CD4-positive, CD25-positive, alpha-beta regulatory T cell (primary cell): ENCODE results near the gene ARMC6. TPM values are rescaled to one million over a fixed set of nuclear protein-coding genes. Genes with fewer than 3 reads are reported as not detected.

Experiments
- ATAC-seq, 2 donors: fragments of 150-1000 bp; cut with Tn5 transposase; one replicate each; pipeline ENCODE4 v1.10.0; 2021; ENCODE audit warnings: low read depth in 2 of 2, moderate number of reproducible peaks in 2 of 2, moderate library complexity in 1 of 2
- DNase-seq, 3 donors: peaks; one replicate each; pipeline versions ENCODE4 v3.0.0 to v3.0.0-alpha.2; 2012 to 2022; ENCODE audit warnings: mixed read lengths in 1 of 3
- H3K27ac ChIP-seq: one replicate; pipeline ENCODE4 v1.7.0; 2013; ENCODE audit warnings: mild to moderate bottlenecking, low read length; ENCODE audit not compliant: insufficient read depth, poor library complexity, severe bottlenecking
- H3K27me3 ChIP-seq: one replicate; pipeline ENCODE4 v1.7.0; 2013; ENCODE audit warnings: low read length; ENCODE audit not compliant: control insufficient read depth, insufficient read depth
- H3K36me3 ChIP-seq: one replicate; pipeline ENCODE4 v1.7.0; 2013; ENCODE audit warnings: mild to moderate bottlenecking, low read length, moderate library complexity; ENCODE audit not compliant: control insufficient read depth, insufficient read depth
- H3K4me1 ChIP-seq: 2 replicates; pipeline ENCODE4 v1.7.0; 2013; ENCODE audit warnings: mild to moderate bottlenecking, low read length; ENCODE audit not compliant: insufficient read depth, control insufficient read depth, poor library complexity, severe bottlenecking
- H3K4me3 ChIP-seq: one replicate; pipeline ENCODE4 v1.7.0; 2013; ENCODE audit warnings: low read depth, mild to moderate bottlenecking, low read length, moderate library complexity
- H3K9me3 ChIP-seq, 2 experiments: 1 replicate in 1 of 2; 2 replicates in 1 of 2; pipeline ENCODE4 v1.7.0; 2013; ENCODE audit warnings: low read length in 2 of 2, mild to moderate bottlenecking in 1 of 2, moderate library complexity in 1 of 2; ENCODE audit not compliant: control insufficient read depth in 2 of 2
- H3K27ac Mint-ChIP-seq, 3 donors: one replicate each; pipeline ENCODE4 v1.8.0; 2020 to 2022; ENCODE audit warnings: mild to moderate bottlenecking in 3 of 3, mixed read lengths in 3 of 3, moderate library complexity in 2 of 3
- H3K27me3 Mint-ChIP-seq: one replicate; pipeline ENCODE4 v1.8.0; 2022; ENCODE audit warnings: mild to moderate bottlenecking, mixed read lengths
- H3K36me3 Mint-ChIP-seq: one replicate; pipeline ENCODE4 v1.8.0; 2020; ENCODE audit warnings: mixed read lengths
- H3K4me1 Mint-ChIP-seq, 4 donors: one replicate each; pipeline ENCODE4 v1.8.0; 2020 to 2022; ENCODE audit warnings: mixed read lengths in 4 of 4, mild to moderate bottlenecking in 1 of 4
- H3K4me3 Mint-ChIP-seq, 4 donors: one replicate each; pipeline ENCODE4 v1.8.0; 2020 to 2022; ENCODE audit warnings: mild to moderate bottlenecking in 4 of 4, mixed read lengths in 4 of 4, moderate library complexity in 3 of 4
- H3K9me3 Mint-ChIP-seq, 7 donors: one replicate each; pipeline ENCODE4 v1.8.0; 2020 to 2022; ENCODE audit warnings: mixed read lengths in 7 of 7, mild to moderate bottlenecking in 3 of 7, moderate library complexity in 2 of 7
- polyA plus RNA-seq, 4 donors: library from polyadenylated mRNA; unstranded; fragments of 300-500 nt; fragmentation: Illumina TruSeq; gene quantifications; one replicate each; pipeline ENCODE4 v1.2.3, GENCODE V29; 2021
- total RNA-seq: library from RNA; stranded (reverse); gene quantifications from one replicate; pipeline ENCODE4 v1.2.3, GENCODE V29; 2022

ARMC6 gene
- total and polyA plus RNA-seq, 5 donors from 2014 or later: 14.2 to 36.5 (median 30.6) TPM

DNA sequence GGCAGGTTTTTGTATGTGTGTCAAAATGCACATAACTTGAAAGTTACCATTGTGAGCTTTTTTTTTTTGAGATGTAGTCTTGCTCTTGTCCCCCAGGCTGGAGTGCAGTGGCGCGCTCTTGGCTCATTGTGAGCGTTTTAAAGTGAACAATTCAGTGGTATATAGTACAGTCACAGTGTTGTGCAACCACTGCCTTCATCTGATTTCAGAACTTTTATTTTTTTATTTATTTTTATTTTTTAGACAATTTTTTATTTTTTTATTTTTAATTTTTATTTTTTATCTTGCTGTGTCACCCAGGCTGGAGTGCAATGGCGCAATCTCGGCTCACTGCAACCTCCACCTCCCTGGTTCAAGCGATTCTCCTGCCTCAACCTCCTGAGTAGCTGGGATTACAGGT, 45.4 kb downstream of the ARMC6 start:
- DNase-seq: no peak
- no peak overlapping the region for H3K27ac ChIP-seq
- no peaks in the 10 kb centered on the region for H3K9me3 ChIP-seq
- no peaks in the 10 kb centered on the region for H3K9me3 Mint-ChIP-seq
- H3K4me1 Mint-ChIP-seq: peaks cover 0 to 43% (median 22%) of the 10 kb centered on the region in 4 donors
- H3K4me3 Mint-ChIP-seq: no peak overlapping the region
- H3K36me3 Mint-ChIP-seq: peaks cover 26% of the 10 kb centered on the region
- peaks cover 25% of the 10 kb centered on the region for H3K36me3 ChIP-seq
- no peaks in the 10 kb centered on the region for H3K27me3 ChIP-seq
- no peak overlapping the region for H3K27ac Mint-ChIP-seq
- H3K4me1 ChIP-seq: no peaks in the 10 kb centered on the region
- no peak overlapping the region for H3K4me3 ChIP-seq
- no peak for ATAC-seq
- H3K27me3 Mint-ChIP-seq: no peaks in the 10 kb centered on the region

DNA sequence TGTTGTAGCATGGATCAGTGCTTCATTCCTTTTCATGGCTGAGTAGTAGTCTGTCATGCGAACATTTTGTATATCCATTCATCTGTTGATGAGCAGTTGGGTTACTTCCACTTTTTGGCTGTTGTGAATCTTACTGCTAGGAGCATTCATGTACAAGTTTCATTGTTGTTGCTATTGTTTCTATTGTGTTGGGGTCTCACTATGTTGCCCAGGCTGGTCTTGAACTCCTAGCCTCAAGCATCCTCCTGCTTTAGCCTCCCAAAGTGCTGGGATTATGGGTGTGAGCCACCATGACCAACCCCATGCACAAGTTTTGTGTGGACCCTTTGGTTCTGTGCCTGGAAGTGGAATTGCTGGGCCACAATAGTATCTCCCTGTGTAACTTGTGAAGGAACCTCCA, 46.2 kb downstream of the ARMC6 start:
- Mint-ChIP-seq H3K4me1 (peaks cover 0 to 36% (median 21%) of the 10 kb centered on the region in 4 donors), H3K4me3 (no peak overlapping the region), H3K27ac (peak overlapping the region in 1 of 3 donors; percentile 62), H3K9me3 (no peaks in the 10 kb centered on the region), H3K36me3 (peaks cover 23% of the 10 kb centered on the region), H3K27me3 (no peaks in the 10 kb centered on the region)
- Histone ChIP-seq H3K27ac (no peak overlapping the region), H3K4me1 (no peaks in the 10 kb centered on the region), H3K27me3 (no peaks in the 10 kb centered on the region), H3K4me3 (no peak overlapping the region), H3K9me3 (no peaks in the 10 kb centered on the region), H3K36me3 (peaks cover 25% of the 10 kb centered on the region)
- no peak for ATAC-seq
- DNase-seq: no peak

DNA sequence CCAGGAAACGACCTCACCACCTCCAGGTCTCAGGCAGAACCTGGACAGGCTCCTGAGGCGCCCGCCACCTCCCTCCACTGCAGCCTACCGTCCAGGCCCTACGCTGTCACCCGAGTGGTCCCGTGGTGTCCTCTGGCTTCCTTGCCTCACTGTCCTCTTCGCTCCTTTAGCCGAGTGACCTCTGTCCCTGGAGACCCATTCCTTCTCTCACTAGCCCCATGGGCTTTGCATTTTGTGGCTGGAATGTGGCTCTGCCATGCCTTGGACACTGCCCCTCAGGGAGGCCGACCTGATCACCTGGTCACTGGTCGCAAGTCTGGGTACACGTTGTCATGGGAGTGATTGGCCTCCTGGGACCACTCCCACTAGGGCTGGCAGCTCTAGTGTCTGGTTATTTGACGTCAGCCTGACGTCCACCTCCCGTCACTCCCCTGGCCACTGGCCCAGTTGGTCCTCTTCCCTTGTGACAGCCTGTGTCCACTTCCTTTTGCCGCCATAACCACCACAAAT, 48.3 kb downstream of the ARMC6 start:
- no peaks in the 10 kb centered on the region for H3K9me3 Mint-ChIP-seq
- no peaks in the 10 kb centered on the region for H3K27me3 Mint-ChIP-seq

DNA sequence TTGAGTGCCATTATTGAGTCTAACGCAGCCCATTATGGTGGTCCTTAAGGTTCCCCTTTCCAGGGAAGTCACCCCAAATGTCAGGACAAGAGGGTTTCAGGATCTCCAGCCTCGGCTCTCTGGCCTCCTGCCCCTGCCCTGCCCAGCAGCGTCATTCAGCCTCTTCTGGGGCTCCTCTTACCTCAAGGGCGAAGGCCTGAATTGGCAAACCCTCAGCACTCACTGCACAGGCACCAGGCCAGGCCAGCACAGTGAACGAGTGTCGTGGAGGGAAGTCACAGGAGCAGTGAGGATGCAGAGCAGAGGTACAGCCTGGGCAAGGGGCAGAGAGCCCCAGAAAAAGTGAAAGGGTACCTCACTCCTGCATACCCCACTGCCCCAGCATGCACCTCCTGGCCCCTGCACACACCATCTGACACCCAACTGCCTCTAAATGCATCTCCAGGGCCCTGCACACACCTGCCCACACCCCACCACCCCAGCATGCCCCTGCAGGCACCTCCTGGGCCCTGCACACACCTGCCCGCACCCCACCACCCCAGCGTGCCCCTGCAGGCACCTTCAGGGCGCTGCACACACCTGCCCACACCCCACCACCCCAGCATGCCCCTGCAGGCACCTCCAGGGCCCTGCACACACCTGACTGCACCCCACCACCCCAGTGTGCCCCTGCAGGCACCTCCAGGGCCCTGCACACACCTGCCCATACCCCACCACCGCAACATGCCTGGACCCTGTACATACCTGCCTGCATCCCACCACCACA, 50.2 kb downstream of the ARMC6 start:
- Histone ChIP-seq H3K4me3 (no peak overlapping the region), H3K27ac (no peak overlapping the region), H3K36me3 (peaks cover 8% of the 10 kb centered on the region), H3K4me1 (no peaks in the 10 kb centered on the region), H3K9me3 (no peaks in the 10 kb centered on the region), H3K27me3 (no peaks in the 10 kb centered on the region)
- Mint-ChIP-seq H3K4me1 (peaks cover 0 to 29% (median 10%) of the 10 kb centered on the region in 4 donors), H3K9me3 (no peaks in the 10 kb centered on the region), H3K27me3 (no peaks in the 10 kb centered on the region), H3K4me3 (no peak overlapping the region), H3K27ac (no peak overlapping the region), H3K36me3 (peaks cover 4% of the 10 kb centered on the region)
- no peak for DNase-seq
- no peak for ATAC-seq

More for the DNA sequence above, 48.3 kb downstream of the ARMC6 start:
- Histone ChIP-seq H3K9me3 (no peaks in the 10 kb centered on the region), H3K4me1 (no peaks in the 10 kb centered on the region), H3K36me3 (peaks cover 15% of the 10 kb centered on the region), H3K4me3 (no peak overlapping the region), H3K27me3 (no peaks in the 10 kb centered on the region), H3K27ac (no peak overlapping the region)
- H3K4me1 Mint-ChIP-seq: peaks cover 0 to 33% (median 16%) of the 10 kb centered on the region in 4 donors
- H3K4me3 Mint-ChIP-seq: no peak overlapping the region
- ATAC-seq (no peak), DNase-seq (no peak)
- peak overlapping the region in 1 of 3 donors; percentile 47 for H3K27ac Mint-ChIP-seq
- H3K36me3 Mint-ChIP-seq: peaks cover 11% of the 10 kb centered on the region

DNA sequence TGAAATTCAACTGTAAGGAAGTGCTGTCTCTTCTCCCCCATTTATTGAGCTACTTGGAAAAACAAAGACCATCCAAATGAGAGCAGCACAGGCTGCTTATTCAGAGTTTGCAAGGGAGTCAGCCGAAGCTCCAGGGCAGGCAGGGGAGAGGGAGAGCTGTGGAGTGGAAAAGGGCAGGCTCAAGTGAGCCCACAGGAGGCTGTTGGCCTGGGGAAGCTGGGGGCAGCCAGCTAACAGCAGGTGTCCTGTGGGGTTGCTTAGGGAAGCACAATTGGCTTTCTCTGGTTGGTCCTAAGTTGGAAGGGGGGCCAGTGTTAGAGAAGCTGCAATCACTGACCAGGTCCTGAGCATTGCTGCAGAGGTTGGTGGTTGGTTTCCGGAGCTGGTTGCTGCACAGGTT, 54.3 kb downstream of the ARMC6 start:
- Mint-ChIP-seq H3K27ac (peak overlapping the region in 1 of 3 donors; percentile 47), H3K36me3 (no peaks in the 10 kb centered on the region), H3K27me3 (no peaks in the 10 kb centered on the region), H3K4me1 (peaks cover 0 to 15% (median 6%) of the 10 kb centered on the region in 4 donors), H3K4me3 (no peak overlapping the region), H3K9me3 (no peaks in the 10 kb centered on the region)
- no peak for ATAC-seq
- no peak overlapping the region for H3K27ac ChIP-seq
- DNase-seq: no peak
- H3K9me3 ChIP-seq: no peaks in the 10 kb centered on the region
- H3K36me3 ChIP-seq: peaks cover 3% of the 10 kb centered on the region
- H3K4me1 ChIP-seq: no peaks in the 10 kb centered on the region
- H3K27me3 ChIP-seq: no peaks in the 10 kb centered on the region
- no peak overlapping the region for H3K4me3 ChIP-seq

DNA sequence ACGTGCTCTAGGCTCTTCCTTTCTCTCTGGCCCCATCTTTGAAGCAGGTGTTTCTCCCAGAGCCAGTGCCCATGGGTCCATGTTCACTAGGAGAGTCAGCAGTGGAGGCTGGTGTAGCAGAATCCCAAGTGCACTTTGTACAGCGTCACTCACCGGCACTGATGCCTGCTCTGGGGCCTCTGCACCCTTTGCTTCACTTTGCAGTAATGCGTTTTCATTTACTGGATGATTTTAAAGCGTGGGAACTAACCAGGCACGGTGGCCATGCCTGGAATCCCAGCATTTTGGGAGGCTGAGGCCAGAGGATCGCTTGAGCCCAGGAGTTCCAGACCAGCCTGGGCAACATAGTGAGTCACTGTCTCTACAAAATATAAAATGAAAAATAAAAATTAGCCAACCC, 61.1 kb downstream of the ARMC6 start:
- Histone ChIP-seq H3K36me3 (peaks cover 22% of the 10 kb centered on the region), H3K4me1 (no peaks in the 10 kb centered on the region), H3K9me3 (no peaks in the 10 kb centered on the region), H3K27me3 (no peaks in the 10 kb centered on the region), H3K27ac (no peak overlapping the region), H3K4me3 (no peak overlapping the region)
- Mint-ChIP-seq H3K27ac (peak overlapping the region in 2 of 3 donors; percentile 17 to 51), H3K4me1 (peaks cover 0 to 2% (median 0%) of the 10 kb centered on the region in 4 donors), H3K9me3 (peaks cover 0 to 2% (median 0%) of the 10 kb centered on the region in 7 donors), H3K36me3 (peaks cover 5% of the 10 kb centered on the region), H3K4me3 (no peak overlapping the region), H3K27me3 (no peaks in the 10 kb centered on the region)
- ATAC-seq (no peak), DNase-seq (no peak)

DNA sequence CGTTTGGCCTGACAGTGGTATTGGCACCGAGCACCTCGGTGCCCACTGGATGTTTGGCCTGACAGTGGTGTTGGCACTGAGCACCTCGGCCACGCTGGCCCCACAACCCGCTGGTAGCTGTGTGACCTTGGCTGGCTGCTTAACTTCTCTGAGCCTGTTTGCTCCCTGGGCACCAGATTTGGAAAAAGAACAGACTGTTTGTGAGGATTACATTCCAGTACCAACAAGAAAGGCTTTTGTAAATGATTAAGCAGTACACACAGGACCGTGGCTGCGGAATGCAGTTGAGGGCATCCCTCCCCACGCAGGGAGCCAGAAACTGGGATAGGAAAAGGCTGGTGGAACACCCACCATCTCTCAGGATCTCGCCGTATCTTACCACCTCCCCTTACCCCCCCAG, 62.3 kb downstream of the ARMC6 start:
- H3K4me3 ChIP-seq: no peak overlapping the region
- no peaks in the 10 kb centered on the region for H3K27me3 ChIP-seq
- H3K4me1 Mint-ChIP-seq: peaks cover 0 to 3% (median 1%) of the 10 kb centered on the region in 4 donors
- H3K9me3 Mint-ChIP-seq: peaks cover 0 to 2% (median 0%) of the 10 kb centered on the region in 7 donors
- no peak for DNase-seq
- H3K4me3 Mint-ChIP-seq: no peak overlapping the region
- H3K27ac ChIP-seq: no peak overlapping the region
- H3K27ac Mint-ChIP-seq: no peak overlapping the region
- no peaks in the 10 kb centered on the region for H3K4me1 ChIP-seq
- no peaks in the 10 kb centered on the region for H3K27me3 Mint-ChIP-seq
- peaks cover 10% of the 10 kb centered on the region for H3K36me3 Mint-ChIP-seq
- ATAC-seq: no peak
- H3K36me3 ChIP-seq: peaks cover 28% of the 10 kb centered on the region
- H3K9me3 ChIP-seq: no peaks in the 10 kb centered on the region
